Thyroid gland (tissue), 4 donors: Measurements from ENCODE around the gene CKS1B. TPM values are rescaled to one million over a fixed set of nuclear protein-coding genes. Genes with fewer than 3 reads are reported as not detected.

Experiments used
- DNase-seq, 2 donors: peaks; one replicate each; pipeline ENCODE4 v3.0.0-alpha.2; 2019
- H3K27ac ChIP-seq, 3 donors: fragments of 200-600 bp; sonication (generic); 1 replicate in 2 of 3; 2 replicates in 1 of 3; pipeline ENCODE4 v1.5.1; 2016 to 2019; ENCODE audit warnings: mild to moderate bottlenecking in 1 of 3, moderate library complexity in 1 of 3
- H3K27me3 ChIP-seq: fragments of 200-600 bp; sonication (generic); one replicate; pipeline ENCODE4 v1.5.1; 2019
- H3K36me3 ChIP-seq, 2 donors: fragments of 200-600 bp; sonication (generic); one replicate each; pipeline ENCODE4 v1.5.1; 2016 to 2019
- H3K4me1 ChIP-seq, 2 donors: fragments of 200-600 bp; sonication (generic); one replicate each; pipeline ENCODE4 v1.5.1; 2017 to 2019
- H3K4me3 ChIP-seq, 3 donors: fragments of 200-600 bp; sonication (generic); replicated peaks in 1 of 3; 1 replicate in 2 of 3; 2 replicates in 1 of 3; pipeline ENCODE4 v1.5.1; 2016; ENCODE audit warnings: mild to moderate bottlenecking in 1 of 3
- H3K9me3 ChIP-seq: fragments of 200-600 bp; sonication (generic); one replicate; pipeline ENCODE4 v1.5.1; 2017
- CTCF ChIP-seq, 6 experiments: fragments of 200-600 bp in 3 of 6; fragments of 450-650 bp in 3 of 6; sonication (generic) in 3 of 6; IDR thresholded peaks; one replicate each; pipeline ENCODE4 v1.5.1; 2016 to 2019; ENCODE audit warnings: antibody characterized with exemption in 6 of 6, mild to moderate bottlenecking in 2 of 6, inconsistent platforms in 1 of 6, moderate library complexity in 1 of 6
- POLR2A ChIP-seq, 2 donors: fragments of 450-650 bp; IDR thresholded peaks; one replicate each; pipeline ENCODE4 v1.6.1; 2017; ENCODE audit warnings: antibody characterized with exemption in 2 of 2, mild to moderate bottlenecking in 2 of 2, moderate library complexity in 1 of 2
- WGBS, 2 donors: methylation state at CpG; one replicate each; pipeline ENCODE4 v1.1.5; 2017; 5-methylcytosine and 5-hydroxymethylcytosine counted together
- intact Hi-C: fragments of 100-400 bp; cut with DNase I; formaldehyde crosslinking; loops from one replicate; pipeline ENCODE4 v1.15.1; 2023
- total RNA-seq, 4 donors: library from RNA; depleted of rRNA; stranded (reverse); fragments of >200 nt; gene quantifications; one replicate each; pipeline ENCODE4 v1.2.3, GENCODE V29; 2016

Gene CKS1B
- total RNA-seq, 4 donors from 2014 or later, result 14.3 to 29.5 (median 22.6) TPM

GRCh38 chr1:154953611-154954038, 20.9 kb upstream of the CKS1B start:
- Histone ChIP-seq H3K4me1 (peaks cover 47 to 54% of the 10 kb centered on the region in 2 donors), H3K9me3 (no peaks in the 10 kb centered on the region), H3K36me3 (peaks cover 0 to 11% of the 10 kb centered on the region in 2 donors), H3K27ac (peak overlapping the region in 1 of 3 donors; percentile 23), H3K27me3 (no peaks in the 10 kb centered on the region), H3K4me3 (no peak overlapping the region)
- TF ChIP-seq CTCF (IDR thresholded peaks at IDR 0.05), result no peak
- no peak for TF ChIP-seq POLR2A (IDR thresholded peaks at IDR 0.05)
- DNase-seq, result peak; percentile 43 to 63
- WGBS, 2 donors, result 22 to 58% methylated on average over 2 of the region's 2 CpGs
- intact Hi-C loops, result no loop called here

GRCh38 chr1:154954541-154954940, 19.9 kb upstream of the CKS1B start:
- Histone ChIP-seq H3K9me3 (no peaks in the 10 kb centered on the region), H3K36me3 (peaks cover 3 to 11% of the 10 kb centered on the region in 2 donors), H3K27me3 (no peaks in the 10 kb centered on the region), H3K4me1 (peaks cover 53 to 60% of the 10 kb centered on the region in 2 donors), H3K27ac (peak overlapping the region in 1 of 3 donors; percentile 23), H3K4me3 (no peak overlapping the region)
- no peak for TF ChIP-seq CTCF (IDR thresholded peaks at IDR 0.05)
- TF ChIP-seq POLR2A (IDR thresholded peaks at IDR 0.05), result no peak
- no peak for DNase-seq
- intact Hi-C loops, result no loop called here
- 71 to 72% methylated on average over 3 of the region's 3 CpGs for WGBS, 2 donors

- no peaks in the 10 kb centered on the region for H3K27me3 ChIP-seq
- H3K9me3 ChIP-seq, result no peaks in the 10 kb centered on the region
- peaks cover 53 to 61% of the 10 kb centered on the region in 2 donors for H3K4me1 ChIP-seq
- peak overlapping the region; percentile 41 to 83 (median 53) for H3K27ac ChIP-seq
- WGBS, 2 donors, result 20 to 31% methylated on average over 3 to 4 of the region's 4 CpGs
- DNase-seq, result peak; percentile 60 to 61
- intact Hi-C loops, result no loop called here
- peaks cover 4 to 10% of the 10 kb centered on the region in 2 donors for H3K36me3 ChIP-seq
- TF ChIP-seq POLR2A (IDR thresholded peaks at IDR 0.05), result no peak
- TF ChIP-seq CTCF (IDR thresholded peaks at IDR 0.05), result no peak
- peak overlapping the region in 2 of 3 donors; percentile 5 to 45 for H3K4me3 ChIP-seq
Measured at GRCh38 chr1:154955039-154955717, 19.3 kb upstream of the CKS1B start.

GRCh38 chr1:154955718-154956543, 18.6 kb upstream of the CKS1B start, which contains the start of gene PBXIP1:
Gene PBXIP1 (minus strand): TSS chr1:154956099. CDS start chr1:154953721, 2,378 bp downstream.
- WGBS, 2 donors, result 0% methylated on average over 18 of the region's 18 CpGs
- peaks cover 60 to 68% of the 10 kb centered on the region in 2 donors for H3K4me1 ChIP-seq
- peak within 1 kb of the TSS in 2 of 3 donors; percentile 5 to 45 for H3K4me3 ChIP-seq
- no peaks in the 10 kb centered on the region for H3K27me3 ChIP-seq
- intact Hi-C loops, result no loop called here
- no peaks in the 10 kb centered on the region for H3K9me3 ChIP-seq
- peak; percentile 81 to 83 for DNase-seq
- H3K27ac ChIP-seq, result peak within 1 kb of the TSS; percentile 41 to 83 (median 60)
- TF ChIP-seq CTCF (IDR thresholded peaks at IDR 0.05) (peak in 2 of 6 experiments; percentile 10 to 23), POLR2A (IDR thresholded peaks at IDR 0.05) (peak; percentile 17 to 75)
- peaks cover 3 to 4% of the 10 kb centered on the region in 2 donors for H3K36me3 ChIP-seq
